ENCODE results near the gene WEE1. TPM values are rescaled to one million over a fixed set of nuclear protein-coding genes. Genes with fewer than 3 reads are reported as not detected.
A peak's percentile ranks its signal among the peaks of the same experiment; 100 is the strongest.

The WEE1 gene
- total and polyA plus RNA-seq, 7 donors, result 8.4 to 38.8 (median 32.4) TPM

DNA sequence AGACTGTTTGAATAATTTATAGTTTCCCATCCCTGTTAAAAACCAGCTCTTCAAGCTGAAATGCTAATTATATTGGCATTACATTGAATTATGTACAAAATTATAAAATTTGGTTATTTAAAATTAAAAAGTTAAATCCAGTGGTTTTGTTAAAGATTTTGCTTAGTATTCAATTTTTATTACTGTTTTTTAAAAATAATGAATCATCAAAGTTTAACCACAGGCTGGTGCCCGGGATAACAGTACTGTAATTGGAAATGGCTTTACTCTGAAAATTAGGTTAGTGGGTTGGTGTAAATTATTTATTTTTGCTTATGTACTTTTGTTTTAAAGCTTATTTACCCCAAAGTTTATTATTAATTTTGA is 45.4 kb upstream of the WEE1 start:
- Histone ChIP-seq H3K27me3 (no peaks in the 10 kb centered on the region), H3K27ac (peak overlapping the region; percentile 67 to 82 (median 74)), H3K36me3 (peaks cover 0 to 5% (median 0%) of the 10 kb centered on the region in 4 donors), H3K9me3 (no peaks in the 10 kb centered on the region), H3K4me1 (peaks cover 0 to 52% (median 38%) of the 10 kb centered on the region in 4 donors), H3K4me3 (no peak overlapping the region)
- WGBS, 2 donors, result 61 to 88% methylated on average over 1 of the region's 1 CpG
- intact Hi-C loops (cut with DNase I), result loop anchor here (5.0 kb wide), 2 partner anchors 44 to 84 kb away; partner anchors contain the start of gene WEE1
- TF ChIP-seq, protein P1, sequence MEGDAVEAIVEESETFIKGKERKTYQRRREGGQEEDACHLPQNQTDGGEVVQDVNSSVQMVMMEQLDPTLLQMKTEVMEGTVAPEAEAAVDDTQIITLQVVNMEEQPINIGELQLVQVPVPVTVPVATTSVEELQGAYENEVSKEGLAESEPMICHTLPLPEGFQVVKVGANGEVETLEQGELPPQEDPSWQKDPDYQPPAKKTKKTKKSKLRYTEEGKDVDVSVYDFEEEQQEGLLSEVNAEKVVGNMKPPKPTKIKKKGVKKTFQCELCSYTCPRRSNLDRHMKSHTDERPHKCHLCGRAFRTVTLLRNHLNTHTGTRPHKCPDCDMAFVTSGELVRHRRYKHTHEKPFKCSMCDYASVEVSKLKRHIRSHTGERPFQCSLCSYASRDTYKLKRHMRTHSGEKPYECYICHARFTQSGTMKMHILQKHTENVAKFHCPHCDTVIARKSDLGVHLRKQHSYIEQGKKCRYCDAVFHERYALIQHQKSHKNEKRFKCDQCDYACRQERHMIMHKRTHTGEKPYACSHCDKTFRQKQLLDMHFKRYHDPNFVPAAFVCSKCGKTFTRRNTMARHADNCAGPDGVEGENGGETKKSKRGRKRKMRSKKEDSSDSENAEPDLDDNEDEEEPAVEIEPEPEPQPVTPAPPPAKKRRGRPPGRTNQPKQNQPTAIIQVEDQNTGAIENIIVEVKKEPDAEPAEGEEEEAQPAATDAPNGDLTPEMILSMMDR (IDR thresholded peaks at IDR 0.05), result no peak
- TF ChIP-seq EP300 (IDR thresholded peaks at IDR 0.05) (no peak), POLR2AphosphoS5 (IDR thresholded peaks at IDR 0.05) (no peak), POLR2A (IDR thresholded peaks at IDR 0.05) (no peak)
- DNase-seq, result no peak

DNA sequence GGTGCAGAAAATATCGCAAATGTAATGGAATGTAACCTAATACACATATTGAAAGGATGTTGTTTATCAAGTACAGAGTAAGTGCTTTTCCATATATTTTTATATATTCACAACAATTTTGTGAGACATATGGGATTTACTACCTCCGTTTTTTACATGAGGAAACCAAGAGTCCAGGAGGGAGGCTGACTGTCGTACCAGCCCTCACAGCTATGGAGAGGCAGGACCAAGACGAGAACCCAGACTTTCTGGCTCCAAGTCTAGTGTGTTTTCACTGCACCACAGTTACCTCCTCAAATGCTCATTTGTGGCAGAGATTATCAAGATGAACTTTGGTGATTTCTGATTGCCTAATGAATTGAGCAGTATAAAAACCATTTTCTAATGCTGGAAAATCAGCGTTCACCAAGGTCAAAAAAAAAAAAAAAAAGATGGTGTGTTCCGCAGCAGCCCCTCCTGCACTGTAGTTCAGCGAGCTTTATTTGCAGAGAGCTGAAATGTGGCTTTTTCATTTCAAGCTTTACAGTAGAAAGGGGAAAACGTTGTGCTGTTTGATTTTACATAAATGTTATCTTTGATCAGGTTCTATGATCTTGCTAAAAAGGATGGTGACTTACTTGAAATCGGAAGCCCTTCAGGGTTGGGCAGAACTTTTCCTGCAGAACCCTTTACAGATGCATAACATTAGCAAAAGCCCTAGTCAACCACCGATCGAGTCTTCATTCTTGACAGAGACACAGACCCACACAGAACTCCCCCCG is 44.7 kb upstream of the WEE1 start:
- DNase-seq, result no peak
- intact Hi-C loops (cut with DNase I), result loop anchor here (5.0 kb wide), 2 partner anchors 44 to 84 kb away; partner anchors contain the start of gene WEE1
- Histone ChIP-seq H3K36me3 (peaks cover 0 to 5% (median 0%) of the 10 kb centered on the region in 4 donors), H3K4me1 (peaks cover 0 to 58% (median 38%) of the 10 kb centered on the region in 4 donors), H3K4me3 (no peak overlapping the region), H3K27me3 (no peaks in the 10 kb centered on the region), H3K9me3 (no peaks in the 10 kb centered on the region), H3K27ac (peak overlapping the region; percentile 53 to 82 (median 74))
- WGBS, 2 donors, result 36 to 70% methylated on average over 12 of the region's 12 CpGs
- TF ChIP-seq, protein P1 (IDR thresholded peaks at IDR 0.05), result no peak
- TF ChIP-seq POLR2A (IDR thresholded peaks at IDR 0.05) (no peak), EP300 (IDR thresholded peaks at IDR 0.05) (no peak), POLR2AphosphoS5 (IDR thresholded peaks at IDR 0.05) (no peak)

DNA sequence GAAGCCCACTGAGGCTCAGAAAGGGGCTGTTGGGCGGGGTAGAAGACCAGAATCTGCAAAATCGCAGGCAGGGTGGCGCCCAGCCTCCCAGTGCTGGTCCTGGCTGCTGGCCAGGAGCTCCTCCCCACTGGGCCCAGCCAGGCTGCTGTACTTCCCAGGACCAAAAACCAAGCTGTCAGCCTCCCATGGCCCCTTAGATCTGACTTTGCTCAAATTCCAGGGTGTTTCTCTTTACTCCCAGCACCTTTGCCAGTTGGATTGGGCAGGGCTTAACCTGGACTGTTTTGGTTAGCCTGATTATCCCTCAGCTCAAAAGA is 44.2 kb upstream of the WEE1 start:
- peaks cover 0 to 5% (median 0%) of the 10 kb centered on the region in 4 donors for H3K36me3 ChIP-seq
- no peak for DNase-seq
- H3K4me3 ChIP-seq, result no peak overlapping the region
- no peaks in the 10 kb centered on the region for H3K27me3 ChIP-seq
- H3K4me1 ChIP-seq, result peaks cover 0 to 63% (median 38%) of the 10 kb centered on the region in 4 donors
- H3K27ac ChIP-seq, result peak overlapping the region; percentile 53 to 82 (median 74)
- 20 to 59% methylated on average over 3 of the region's 3 CpGs for WGBS, 2 donors
- H3K9me3 ChIP-seq, result no peaks in the 10 kb centered on the region
- intact Hi-C loops (cut with DNase I), result loop anchor here (5.0 kb wide), 2 partner anchors 43 to 83 kb away; partner anchors contain the start of gene WEE1
- TF ChIP-seq POLR2AphosphoS5 (IDR thresholded peaks at IDR 0.05) (peak in 1 of 4 donors; percentile 20), EP300 (IDR thresholded peaks at IDR 0.05) (no peak)

DNA sequence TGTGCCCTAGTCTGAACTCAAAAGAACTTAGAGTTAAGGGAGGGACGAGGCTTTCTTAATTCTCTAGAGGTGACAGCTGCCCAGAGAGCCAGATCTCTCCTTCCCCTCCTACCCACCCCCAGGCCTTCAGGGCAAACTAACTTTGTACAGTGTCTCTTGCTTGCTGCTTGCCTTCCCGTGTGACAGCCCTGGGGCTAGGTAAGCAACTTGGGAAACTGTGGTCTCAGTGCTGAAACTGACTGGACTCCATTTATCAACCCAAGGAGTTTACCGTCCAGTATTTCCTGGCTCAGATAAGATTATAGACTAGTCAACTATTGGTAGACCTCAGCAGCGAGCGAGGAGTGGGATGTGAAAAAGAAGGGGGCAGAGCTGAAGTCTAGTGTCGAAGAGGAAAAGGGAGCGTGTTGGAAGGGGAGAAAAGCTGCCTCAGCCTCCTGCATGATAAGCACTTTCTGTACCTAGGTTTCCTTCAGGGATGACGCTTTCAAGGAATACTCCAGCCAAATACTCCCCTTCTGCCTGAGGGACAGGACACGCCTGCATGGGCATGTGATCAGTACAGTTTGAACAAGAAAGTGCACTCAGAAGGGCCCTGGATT is 43.3 kb upstream of the WEE1 start:
- peaks cover 0 to 69% (median 38%) of the 10 kb centered on the region in 4 donors for H3K4me1 ChIP-seq
- H3K27me3 ChIP-seq, result no peaks in the 10 kb centered on the region
- H3K36me3 ChIP-seq, result peaks cover 0 to 5% (median 0%) of the 10 kb centered on the region in 4 donors
- H3K4me3 ChIP-seq, result no peak overlapping the region
- intact Hi-C loops (cut with DNase I), result no loop called here
- WGBS, 2 donors, result 71 to 87% methylated on average over 9 of the region's 9 CpGs
- H3K27ac ChIP-seq, result peak overlapping the region; percentile 53 to 82 (median 74)
- no peak for TF ChIP-seq POLR2A (IDR thresholded peaks at IDR 0.05)
- TF ChIP-seq, protein P1 (IDR thresholded peaks at IDR 0.05), result no peak
- no peak for TF ChIP-seq POLR2AphosphoS5 (IDR thresholded peaks at IDR 0.05)
- no peak for TF ChIP-seq EP300 (IDR thresholded peaks at IDR 0.05)
- no peaks in the 10 kb centered on the region for H3K9me3 ChIP-seq
- no peak for DNase-seq

DNA sequence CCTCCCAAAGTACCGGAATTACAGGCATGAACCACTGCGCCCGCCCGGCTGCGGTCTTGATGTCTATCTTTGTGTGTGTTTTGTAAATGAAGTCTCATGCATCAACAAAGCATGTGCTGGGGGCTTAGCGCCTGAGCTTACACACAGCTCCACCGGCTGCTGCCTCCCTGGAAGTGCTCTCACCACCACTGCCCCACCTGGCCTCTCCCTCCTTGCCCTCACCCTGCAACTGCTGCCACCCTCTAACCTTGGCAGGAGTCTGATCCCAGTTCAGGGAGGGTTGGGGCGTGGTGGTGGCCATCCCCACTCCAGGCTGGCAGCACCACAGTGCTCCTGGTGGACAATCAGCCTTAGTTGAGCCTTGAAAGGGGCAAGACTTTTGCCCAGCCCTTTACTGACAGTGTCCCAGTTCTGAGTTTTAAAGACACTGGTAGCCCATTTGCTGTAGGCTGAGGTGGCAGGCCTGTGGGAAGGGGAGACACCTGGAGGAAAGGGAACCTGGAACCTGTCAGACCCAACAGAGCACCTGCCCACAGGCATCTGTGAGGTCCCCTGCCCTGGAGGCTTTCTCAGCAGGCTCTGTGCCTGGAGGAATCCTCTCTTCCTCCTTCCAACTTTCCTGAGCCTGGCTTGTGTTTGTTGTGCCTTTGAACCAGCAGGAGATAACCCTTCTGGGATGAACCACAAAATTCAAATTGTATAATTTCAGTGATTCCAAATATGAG is 42.4 kb upstream of the WEE1 start:
- Histone ChIP-seq H3K27ac (no peak overlapping the region), H3K4me1 (peaks cover 0 to 61% (median 38%) of the 10 kb centered on the region in 4 donors), H3K4me3 (no peak overlapping the region), H3K27me3 (no peaks in the 10 kb centered on the region), H3K36me3 (no peaks in the 10 kb centered on the region), H3K9me3 (no peaks in the 10 kb centered on the region)
- 76 to 92% methylated on average over 8 of the region's 8 CpGs for WGBS, 2 donors
- no peak for DNase-seq
- TF ChIP-seq, protein P1 (IDR thresholded peaks at IDR 0.05), result no peak
- no peak for TF ChIP-seq EP300 (IDR thresholded peaks at IDR 0.05)
- TF ChIP-seq POLR2A (IDR thresholded peaks at IDR 0.05), result no peak
- no peak for TF ChIP-seq POLR2AphosphoS5 (IDR thresholded peaks at IDR 0.05)
- intact Hi-C loops (cut with DNase I), result no loop called here

All from sigmoid colon (tissue), 7 donors.